Measurements from ENCODE around the gene CLIC3. TPM values are rescaled to one million over a fixed set of nuclear protein-coding genes. Genes with fewer than 3 reads are reported as not detected.
A peak's percentile ranks its signal among the peaks of the same experiment; 100 is the strongest.

CLIC3 gene
- total and polyA plus RNA-seq, 4 donors = 17.2 to 115 (median 81.1) TPM

GRCh38 chr9:136947955-136948510, 48.3 kb downstream of the CLIC3 start:
- H3K27me3 ChIP-seq (ENCODE audit: control insufficient read depth in 3 of 3, insufficient read depth in 3 of 3, low read length in 2 of 3) = no peaks in the 10 kb centered on the region
- 33 to 43% methylated on average over 15 of the region's 15 CpGs for WGBS, 2 donors
- peak; percentile 24 for TF ChIP-seq CTCF (IDR thresholded peaks at IDR 0.05; ENCODE audit: control extremely low read depth, extremely low read depth)
- no peak overlapping the region for H3K9ac ChIP-seq (ENCODE audit: insufficient read depth in 1 of 2, low read length in 2 of 2)
- peaks cover 0 to 4% (median 0%) of the 10 kb centered on the region in 4 donors for H3K36me3 ChIP-seq (ENCODE audit: control insufficient read depth in 4 of 4, insufficient read depth in 4 of 4, low read length in 4 of 4)
- H3K27ac ChIP-seq (ENCODE audit: low read depth in 1 of 2, low read length in 1 of 2) = no peak overlapping the region
- no peak for ATAC-seq (ENCODE audit: insufficient read depth, low FRiP score)
- DNase-seq = peak; percentile 34 to 43 (median 38)
- no peak overlapping the region for H3K4me3 ChIP-seq
- no peaks in the 10 kb centered on the region for H3K9me3 ChIP-seq (ENCODE audit: control insufficient read depth in 4 of 4, insufficient read depth in 3 of 4, low read length in 3 of 4)
- peaks cover 0 to 22% (median 15%) of the 10 kb centered on the region in 5 donors for H3K4me1 ChIP-seq (ENCODE audit: control insufficient read depth in 5 of 5, insufficient read depth in 5 of 5, low read length in 5 of 5)

- Histone ChIP-seq H3K27ac (ENCODE audit: low read depth in 1 of 2, low read length in 1 of 2) (no peak overlapping the region), H3K9ac (ENCODE audit: insufficient read depth in 1 of 2, low read length in 2 of 2) (no peak overlapping the region), H3K4me3 (no peak overlapping the region), H3K9me3 (ENCODE audit: control insufficient read depth in 4 of 4, insufficient read depth in 3 of 4, low read length in 3 of 4) (no peaks in the 10 kb centered on the region), H3K27me3 (ENCODE audit: control insufficient read depth in 3 of 3, insufficient read depth in 3 of 3, low read length in 2 of 3) (no peaks in the 10 kb centered on the region), H3K4me1 (ENCODE audit: control insufficient read depth in 5 of 5, insufficient read depth in 5 of 5, low read length in 5 of 5) (peaks cover 0 to 22% (median 18%) of the 10 kb centered on the region in 5 donors), H3K36me3 (ENCODE audit: control insufficient read depth in 4 of 4, insufficient read depth in 4 of 4, low read length in 4 of 4) (peaks cover 0 to 12% (median 2%) of the 10 kb centered on the region in 4 donors)
- DNase-seq (no peak), ATAC-seq (ENCODE audit: insufficient read depth, low FRiP score) (no peak)
- no peak for TF ChIP-seq CTCF (IDR thresholded peaks at IDR 0.05; ENCODE audit: control extremely low read depth, extremely low read depth)
- 55 to 76% methylated on average over 26 of the region's 26 CpGs for WGBS, 2 donors
These were observed 49.1 kb downstream of the CLIC3 start for GRCh38 chr9:136947028-136947891.

GRCh38 chr9:136946228-136947027, 49.9 kb downstream of the CLIC3 start:
- Histone ChIP-seq H3K4me3 (no peak overlapping the region), H3K4me1 (ENCODE audit: control insufficient read depth in 5 of 5, insufficient read depth in 5 of 5, low read length in 5 of 5) (peaks cover 0 to 26% (median 14%) of the 10 kb centered on the region in 5 donors), H3K9me3 (ENCODE audit: control insufficient read depth in 4 of 4, insufficient read depth in 3 of 4, low read length in 3 of 4) (peaks cover 0 to 2% (median 0%) of the 10 kb centered on the region in 4 donors), H3K27me3 (ENCODE audit: control insufficient read depth in 3 of 3, insufficient read depth in 3 of 3, low read length in 2 of 3) (no peaks in the 10 kb centered on the region), H3K9ac (ENCODE audit: insufficient read depth in 1 of 2, low read length in 2 of 2) (no peak overlapping the region), H3K27ac (ENCODE audit: low read depth in 1 of 2, low read length in 1 of 2) (no peak overlapping the region), H3K36me3 (ENCODE audit: control insufficient read depth in 4 of 4, insufficient read depth in 4 of 4, low read length in 4 of 4) (peaks cover 0 to 20% (median 10%) of the 10 kb centered on the region in 4 donors)
- ATAC-seq (ENCODE audit: insufficient read depth, low FRiP score) (no peak), DNase-seq (no peak)
- TF ChIP-seq CTCF (IDR thresholded peaks at IDR 0.05; ENCODE audit: control extremely low read depth, extremely low read depth) = no peak
- WGBS, 2 donors = 80 to 87% methylated on average over 27 of the region's 27 CpGs

Data from lung (tissue), 12 donors.